ENCODE results near the gene OR1K1. TPM values are rescaled to one million over a fixed set of nuclear protein-coding genes. Genes with fewer than 3 reads are reported as not detected.
A peak's percentile ranks its signal among the peaks of the same experiment; 100 is the strongest.
"Not testable (repeated sequence)": the region's sequence is repeated elsewhere in the genome, so short reads cannot be mapped to it uniquely, and the experiment has no call there.

The OR1K1 gene
- total RNA-seq, 1 donor from 2014 or later = not detected

DNA sequence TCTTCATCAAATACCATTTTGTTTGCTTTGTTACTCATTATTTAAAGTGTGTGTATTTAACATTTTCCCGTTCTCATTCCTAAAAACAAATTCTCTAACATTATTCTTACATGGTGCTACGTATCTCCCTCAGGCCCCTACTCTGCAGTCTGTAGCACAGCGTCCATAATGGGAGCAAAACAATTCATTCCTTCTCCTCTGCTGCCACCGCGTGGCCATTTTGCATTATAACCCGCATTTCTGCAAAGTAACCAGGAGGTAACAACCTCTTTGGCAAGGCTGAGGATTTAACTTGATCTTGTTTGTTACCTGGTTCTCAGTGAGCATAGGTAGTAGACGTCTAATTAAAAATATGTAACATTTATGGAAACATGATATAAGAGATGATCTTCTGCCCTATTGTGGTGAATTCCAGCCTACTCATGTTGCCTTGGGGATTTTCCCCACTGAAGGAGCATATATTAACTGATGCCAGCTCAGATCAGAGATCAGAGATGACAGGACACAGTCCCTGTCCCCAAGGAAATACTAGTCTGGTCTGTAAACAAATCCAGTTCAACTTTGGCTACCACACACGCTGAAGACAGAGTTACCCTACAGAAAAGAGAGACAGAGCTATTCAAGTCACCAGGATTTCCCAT is 10.5 kb downstream of the OR1K1 start:
- DNase-seq (ENCODE audit: low spot score) = peak; percentile 45

DNA sequence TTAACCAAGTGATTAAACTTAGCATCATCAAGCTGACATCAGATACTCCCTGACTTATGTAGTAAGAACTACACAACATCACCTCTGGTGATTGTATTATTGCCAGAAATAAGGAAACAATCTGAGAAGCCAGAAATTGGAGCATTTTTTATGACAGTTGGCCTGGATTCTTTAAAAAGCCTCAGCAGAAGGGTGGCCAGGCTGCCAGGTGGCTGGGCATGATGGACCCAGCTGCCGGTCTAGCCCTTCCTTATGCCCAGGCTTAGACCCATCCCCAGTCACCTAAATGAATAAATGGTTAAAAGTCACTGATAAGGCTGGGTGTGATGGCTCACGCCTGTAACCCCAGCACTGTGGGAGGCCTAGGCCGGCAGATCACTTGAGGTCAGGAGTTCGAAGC is 12.8 kb downstream of the OR1K1 start:
- peak; percentile 8 for DNase-seq (ENCODE audit: low spot score)

DNA sequence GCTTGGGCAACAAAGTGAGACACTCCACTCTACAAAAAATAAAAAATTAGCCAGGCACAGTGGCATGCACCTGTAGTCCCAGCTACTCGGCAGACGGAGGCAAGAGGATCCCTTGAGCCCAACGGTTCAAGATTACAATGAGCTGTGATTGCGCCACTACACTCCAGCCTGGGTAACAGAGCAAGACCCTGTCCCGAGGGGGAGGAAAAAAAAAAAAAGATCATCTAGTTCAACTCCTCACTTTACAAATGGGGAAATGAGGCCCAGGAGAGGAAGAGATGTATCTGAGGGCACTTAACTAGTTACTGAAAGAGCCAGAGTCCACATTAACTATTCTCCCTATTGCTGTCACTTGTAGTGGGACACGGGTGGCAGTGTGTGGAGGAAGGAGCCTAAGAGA is 14.6 kb downstream of the OR1K1 start:
- no peak for DNase-seq (ENCODE audit: low spot score)

DNA sequence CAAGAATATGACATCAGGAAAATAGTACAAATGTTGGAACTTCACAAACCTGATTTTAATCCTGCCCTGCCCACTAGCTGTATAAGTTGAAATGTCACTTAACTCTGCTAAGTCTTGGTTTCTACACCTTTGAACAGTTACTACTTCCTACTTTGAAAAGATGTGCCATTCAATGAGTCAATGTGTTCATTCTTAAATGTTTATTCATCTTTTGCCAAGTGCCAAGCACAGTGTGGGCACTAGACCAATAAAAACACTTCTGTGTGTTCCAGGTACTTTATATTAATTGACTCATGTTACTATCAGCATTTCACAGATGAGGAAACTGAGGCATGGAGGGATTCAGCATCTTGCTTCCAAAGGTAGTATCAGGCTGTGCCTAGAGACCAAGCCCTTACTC is 15.6 kb downstream of the OR1K1 start:
- no peak for DNase-seq (ENCODE audit: low spot score)

DNA sequence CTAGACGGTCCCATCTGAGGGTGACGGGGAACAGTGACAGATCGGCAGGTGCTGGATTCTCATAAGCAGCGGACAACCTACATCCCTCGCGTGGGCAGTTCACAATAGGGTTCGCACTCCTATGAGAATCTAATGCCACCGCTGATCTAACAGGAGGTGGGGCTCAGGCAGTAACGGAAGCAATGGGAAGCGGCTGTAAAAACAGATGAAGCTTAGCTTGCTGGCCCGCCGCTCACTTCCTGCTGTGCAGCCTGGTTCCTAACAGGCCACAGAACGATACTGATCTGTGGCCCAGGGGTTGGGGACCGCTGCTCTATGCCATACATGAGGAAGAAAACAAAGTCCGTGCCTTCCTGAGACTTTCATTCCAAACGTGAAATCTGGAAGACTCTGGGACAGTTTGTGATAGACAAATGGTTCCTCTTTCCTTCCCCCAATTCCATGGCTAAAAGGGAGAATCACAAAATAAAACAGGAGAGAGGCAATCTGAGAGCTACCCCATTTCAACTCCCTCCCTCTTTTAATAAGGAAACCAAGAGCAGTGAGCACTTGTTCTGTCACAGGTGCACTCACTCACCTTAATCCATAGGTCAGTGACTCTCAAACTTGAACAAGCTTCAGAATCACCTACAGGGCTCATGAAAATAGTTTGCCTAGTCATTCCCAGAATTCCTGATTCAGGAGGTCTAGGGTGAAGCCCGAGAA is 16.4 kb downstream of the OR1K1 start:
- DNase-seq (ENCODE audit: low spot score) = peak; percentile 71

DNA sequence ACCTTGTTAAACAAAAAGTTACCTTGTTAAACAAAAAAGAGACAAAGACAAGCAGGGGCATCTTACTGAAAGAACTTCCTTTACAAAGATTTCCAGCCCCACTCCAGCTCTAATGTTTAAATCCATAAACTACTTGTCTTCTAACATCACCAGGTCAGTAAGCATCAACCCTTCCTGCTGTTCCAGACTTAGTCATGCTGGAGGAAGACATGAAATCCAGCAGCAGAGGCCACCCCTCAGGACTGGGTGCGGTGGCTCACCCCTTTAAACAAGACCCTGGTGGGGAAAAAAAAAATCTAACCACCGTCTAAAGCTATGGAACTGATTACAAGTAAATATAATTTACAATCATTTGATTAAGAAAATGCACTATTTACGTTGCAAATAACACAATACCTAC is 19.4 kb downstream of the OR1K1 start:
- no peak for DNase-seq (ENCODE audit: low spot score)

DNA sequence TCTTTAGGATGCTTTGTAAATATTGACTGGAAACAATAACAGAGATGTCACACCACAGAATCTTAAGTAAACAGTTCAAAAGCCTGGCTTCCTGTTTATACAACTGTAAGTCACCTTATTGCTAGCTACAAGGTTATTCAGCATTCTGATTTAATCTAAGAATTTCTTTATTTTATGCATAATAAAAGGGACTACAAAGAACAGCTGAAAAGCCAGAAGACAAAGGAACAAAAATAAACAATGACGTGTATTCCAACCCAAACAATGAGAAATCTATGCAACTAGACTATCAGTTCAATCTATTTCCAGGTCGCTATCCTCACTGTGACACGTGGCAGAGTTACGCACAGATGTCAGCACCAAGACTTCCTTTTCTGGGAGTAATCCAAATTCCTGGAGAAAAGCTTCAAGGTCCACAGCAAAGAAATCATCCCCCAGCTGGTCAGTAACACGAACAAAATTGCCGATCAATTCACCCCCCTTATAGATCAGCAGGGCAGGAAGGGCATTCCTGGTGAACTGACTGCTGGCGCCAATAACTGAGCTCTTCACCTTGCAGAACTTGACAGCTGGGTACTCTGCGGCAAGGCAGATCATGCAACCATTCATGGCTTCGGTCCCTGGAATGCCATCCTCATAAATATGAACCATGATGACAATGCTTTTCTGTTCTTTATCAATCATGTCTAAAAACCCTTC is 20.0 kb downstream of the OR1K1 start:
- no peak for DNase-seq (ENCODE audit: low spot score)

DNA sequence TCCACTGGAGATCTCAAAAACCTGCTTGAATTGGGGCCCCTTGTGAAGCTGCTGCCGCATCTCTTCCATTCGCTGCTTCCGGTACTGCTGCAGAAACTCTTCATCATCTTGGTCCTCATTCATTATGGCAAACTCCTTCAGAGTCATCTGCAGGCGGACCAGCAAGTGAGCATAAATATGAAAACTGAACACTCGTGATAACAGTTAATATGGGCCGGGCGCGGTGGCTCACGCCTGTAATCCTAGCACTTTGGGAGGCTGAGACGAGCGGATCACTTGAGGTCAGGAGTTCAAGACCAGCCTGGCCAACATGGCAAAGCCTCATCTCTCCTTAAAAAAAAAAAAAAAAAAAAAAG is 20.5 kb downstream of the OR1K1 start:
- DNase-seq (ENCODE audit: low spot score) = no peak

DNA sequence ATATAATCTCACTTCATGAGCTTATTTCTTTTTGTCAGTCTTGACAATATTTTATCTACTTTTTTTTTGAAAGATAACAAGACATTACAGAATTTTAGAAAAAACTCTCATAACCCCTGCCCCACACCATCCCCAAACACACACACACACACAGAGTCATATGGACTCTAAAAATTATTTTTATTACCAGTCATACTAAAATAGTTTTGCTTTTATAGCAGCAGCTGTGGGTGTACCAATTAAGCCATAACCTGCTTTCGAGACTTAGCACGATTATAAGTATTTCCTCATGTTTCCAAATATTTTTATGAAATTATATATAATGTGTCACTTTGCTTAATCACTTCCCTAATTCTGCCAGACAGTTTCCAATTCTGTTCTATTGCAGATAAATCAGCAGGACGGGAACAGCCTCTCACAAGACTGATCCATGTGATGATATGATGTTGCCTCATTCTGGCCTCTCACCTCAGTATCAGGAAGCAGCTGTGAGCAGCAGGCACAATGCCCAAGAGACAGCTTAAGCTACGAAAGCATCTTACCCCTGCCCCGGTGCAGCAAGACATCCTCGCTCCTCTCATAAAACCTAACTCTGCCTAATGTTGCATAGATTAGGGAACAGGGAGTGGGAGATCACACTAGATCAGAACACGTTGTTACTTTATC is 21.5 kb downstream of the OR1K1 start:
- DNase-seq (ENCODE audit: low spot score) = no peak

DNA sequence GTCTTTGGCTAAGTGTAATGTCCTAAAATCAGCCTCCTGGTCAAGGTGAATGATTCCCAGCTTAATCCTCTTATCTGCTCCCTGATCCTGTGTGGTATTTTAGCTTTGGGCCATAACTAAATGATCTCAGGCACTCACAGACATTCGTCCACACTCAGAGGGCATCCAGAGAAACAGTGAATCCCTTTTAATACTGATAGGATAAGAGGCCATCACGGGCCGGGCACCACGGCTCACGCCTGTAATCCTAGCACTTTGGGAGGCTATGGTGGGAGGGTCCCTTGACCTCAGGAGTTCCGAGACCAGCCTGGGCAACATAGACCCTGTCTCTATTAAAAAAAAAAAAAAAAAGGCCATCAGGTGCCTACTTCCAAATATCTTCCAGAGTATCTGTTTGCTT is 22.1 kb downstream of the OR1K1 start:
- no peak for DNase-seq (ENCODE audit: low spot score)

DNA sequence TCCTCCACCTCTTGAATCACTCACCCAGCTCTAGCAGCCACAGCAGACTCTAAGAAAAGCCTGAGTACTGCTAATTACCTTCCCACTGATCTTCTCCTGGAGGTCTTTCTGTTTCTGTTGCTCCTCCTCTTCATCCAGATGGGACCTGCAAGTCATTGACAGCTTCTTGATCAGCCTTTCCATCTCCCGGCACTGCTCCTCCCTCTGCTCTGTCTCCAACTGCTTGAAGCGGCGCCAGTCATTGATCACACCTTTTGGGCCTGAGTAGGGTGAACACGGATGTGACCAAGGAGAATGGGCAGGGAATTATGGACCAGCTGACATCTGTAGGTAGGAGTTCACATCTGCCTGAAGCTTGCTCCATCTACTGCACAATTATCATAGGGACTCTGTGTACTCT is 23.0 kb downstream of the OR1K1 start:
- DNase-seq (ENCODE audit: low spot score) = no peak

DNA sequence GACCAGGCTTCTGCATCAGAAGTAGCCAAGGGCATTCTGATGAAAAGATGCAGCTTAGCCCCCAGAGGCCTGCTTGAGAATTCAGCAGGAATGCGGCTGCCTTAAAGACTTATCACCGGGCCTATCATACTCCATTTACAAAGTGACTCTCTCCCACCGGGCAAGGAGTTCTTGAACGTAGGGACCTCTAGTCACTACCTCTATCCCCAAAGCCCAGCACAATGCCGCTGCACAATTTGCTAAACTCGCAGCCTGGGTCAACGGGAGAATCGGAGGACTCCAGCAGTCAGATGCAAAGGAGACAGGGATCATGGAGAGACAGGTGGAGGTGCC is 27.8 kb downstream of the OR1K1 start:
- no peak for DNase-seq (ENCODE audit: low spot score)

DNA sequence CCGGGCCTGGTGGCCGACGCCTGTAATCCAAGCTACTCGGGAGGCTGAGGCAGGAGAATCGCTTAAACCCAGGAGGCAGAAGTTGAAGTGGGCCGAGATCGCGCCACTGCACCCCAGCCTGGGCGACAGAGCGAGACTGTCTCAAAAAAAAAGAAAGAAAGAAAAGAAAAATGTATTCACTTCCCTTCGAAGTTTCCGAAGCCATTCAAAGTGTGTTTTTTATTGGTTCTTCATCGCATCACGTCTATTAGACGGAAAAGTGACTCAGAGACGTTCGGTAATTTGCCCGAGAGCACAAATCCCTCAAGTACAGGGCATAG is 29.0 kb downstream of the OR1K1 start:
- not testable (repeated sequence) for DNase-seq (ENCODE audit: low spot score)

DNA sequence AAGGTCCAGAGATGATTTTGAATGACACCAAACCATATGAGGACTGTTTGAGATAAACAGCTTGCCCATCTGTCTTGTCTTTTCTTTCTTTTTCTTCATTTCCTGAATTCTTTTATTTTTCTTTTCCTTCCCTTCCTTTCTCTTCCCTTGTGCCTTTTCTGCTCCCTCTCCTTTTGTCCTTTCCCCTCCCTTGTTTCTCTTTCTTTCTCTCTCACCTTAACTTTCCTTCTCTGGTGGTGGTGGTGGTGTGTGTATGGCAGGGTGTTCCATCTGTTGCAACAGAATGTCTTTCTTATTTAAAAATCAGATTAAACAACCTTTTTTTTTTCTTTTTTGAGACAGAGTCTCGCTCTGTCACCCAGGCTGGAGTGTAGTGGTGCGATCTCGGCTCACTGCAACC is 32.3 kb downstream of the OR1K1 start:
- no peak for DNase-seq (ENCODE audit: low spot score)

DNA sequence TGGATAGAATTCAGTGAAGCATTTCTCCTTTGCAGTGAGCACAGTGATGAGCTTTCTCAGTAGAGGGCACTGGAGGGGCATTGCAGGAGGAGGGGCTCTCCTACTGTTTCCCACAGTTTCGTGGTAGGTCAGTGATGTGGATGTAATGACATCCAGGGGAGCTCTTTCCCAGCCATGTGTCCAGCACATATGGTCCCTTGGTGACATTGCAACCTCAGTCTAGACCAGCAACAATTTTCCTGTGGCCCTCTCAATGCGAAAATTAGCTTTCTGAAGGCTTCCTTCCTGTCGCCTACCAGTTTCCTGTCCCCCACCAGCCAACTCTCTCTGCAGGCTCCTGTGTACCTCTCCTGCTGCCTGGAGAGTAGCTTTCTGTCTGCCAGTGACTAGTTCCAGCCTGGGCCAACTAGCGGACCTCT is 35.4 kb downstream of the OR1K1 start:
- no peak for DNase-seq (ENCODE audit: low spot score)

DNA sequence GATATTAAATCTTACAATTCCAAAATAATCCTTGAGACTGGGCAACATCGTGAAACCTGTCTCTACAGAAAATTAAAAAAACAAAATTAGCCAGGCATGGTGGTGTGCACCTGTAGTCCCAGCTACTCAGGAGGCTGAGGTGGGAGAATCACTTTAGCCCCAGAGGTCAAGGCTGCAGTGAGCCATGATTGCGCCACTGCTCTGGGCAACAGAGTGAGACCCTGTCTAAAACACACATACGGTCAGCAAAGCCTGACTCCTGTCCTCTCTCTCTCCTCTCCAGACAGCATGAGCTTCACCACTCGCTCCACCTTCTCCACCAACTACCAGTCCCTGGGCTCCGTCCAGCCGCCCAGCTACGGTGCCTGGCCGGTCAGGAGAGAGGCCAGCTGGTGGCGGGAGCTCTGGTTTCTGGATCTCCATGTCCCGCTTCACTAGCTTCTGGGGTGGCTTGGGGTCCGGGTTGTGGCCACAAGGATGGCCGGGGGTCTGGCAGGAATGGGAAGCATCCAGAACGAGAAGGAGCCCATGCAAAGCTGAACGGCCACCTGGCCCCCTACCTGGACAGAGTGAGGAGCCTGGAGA is 37.4 kb downstream of the OR1K1 start:
- DNase-seq (ENCODE audit: low spot score) = no peak

DNA sequence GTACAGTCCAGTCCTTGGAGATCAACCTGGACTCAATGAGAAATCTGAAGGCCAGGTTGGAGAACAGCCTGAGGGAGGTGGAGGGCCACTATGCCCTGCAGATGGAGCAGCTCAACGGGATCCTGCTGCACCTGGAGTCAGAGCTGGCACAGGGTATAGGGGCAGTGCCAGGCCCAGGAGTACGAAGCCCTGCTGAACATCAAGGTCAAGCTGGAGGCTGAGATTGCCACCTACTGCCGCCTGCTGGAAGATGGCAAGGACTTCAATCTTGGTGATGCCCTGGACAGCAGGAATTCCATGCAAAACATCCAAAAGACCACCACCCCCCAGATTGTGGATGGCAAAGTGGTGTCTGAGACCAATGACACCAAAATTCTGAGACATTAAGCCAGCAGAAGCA is 38.5 kb downstream of the OR1K1 start:
- DNase-seq (ENCODE audit: low spot score) = not testable (repeated sequence)

DNA sequence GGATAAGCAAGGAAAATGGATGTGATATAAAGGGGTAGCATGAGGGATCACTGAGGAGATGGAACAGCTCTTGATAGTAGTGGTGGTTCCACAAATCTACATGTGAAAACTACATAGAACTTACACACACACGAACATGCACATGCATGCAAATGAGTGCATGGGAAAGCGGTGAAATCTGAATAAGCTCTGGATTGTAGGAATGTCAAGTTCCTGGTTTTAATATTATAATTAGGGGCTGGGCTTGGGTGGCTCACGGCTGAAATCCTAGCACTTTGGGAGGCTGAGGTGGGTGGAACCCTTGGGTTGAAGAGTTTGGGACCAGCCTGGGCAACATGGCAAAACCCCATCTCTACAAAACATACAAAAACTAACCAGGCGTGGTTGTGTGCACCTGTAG is 41.6 kb downstream of the OR1K1 start:
- no peak for DNase-seq (ENCODE audit: low spot score)

DNA sequence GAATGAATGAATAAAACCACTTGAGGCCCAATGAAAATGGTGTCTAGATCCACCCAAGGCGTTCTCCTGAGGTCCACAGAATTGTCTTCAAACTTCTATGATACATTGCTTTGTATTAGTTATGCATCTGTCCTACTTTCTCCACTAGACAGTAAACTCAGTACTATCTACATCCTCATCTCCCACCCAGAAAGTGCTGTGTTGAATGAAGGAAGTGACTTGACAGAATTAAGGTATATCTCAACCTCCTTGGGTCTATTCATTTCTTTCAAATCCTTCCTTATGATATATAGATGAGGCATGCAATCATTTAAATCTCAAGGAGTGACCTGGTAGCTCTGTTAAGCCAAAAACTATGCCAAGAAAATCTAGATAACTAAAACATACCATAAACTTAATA is 44.2 kb downstream of the OR1K1 start:
- no peak for DNase-seq (ENCODE audit: low spot score)

DNA sequence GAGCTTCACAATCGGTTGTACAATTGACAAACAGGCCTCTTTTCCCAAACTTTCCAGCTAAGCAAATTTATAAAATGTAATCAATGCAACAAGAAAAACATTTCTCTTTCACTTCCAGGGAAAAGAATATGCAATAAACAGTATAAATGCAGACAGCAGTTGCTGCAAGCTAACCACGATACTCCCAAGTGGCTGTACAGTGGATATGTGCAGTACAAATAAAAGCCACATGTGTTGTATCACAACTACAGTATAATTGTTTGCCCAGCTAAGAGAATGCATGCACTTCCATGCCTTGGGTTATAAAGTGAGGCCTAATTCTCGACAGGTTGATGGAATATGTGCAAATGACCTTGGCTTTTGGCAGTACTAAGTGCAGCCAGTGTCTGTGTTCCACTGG is 45.2 kb downstream of the OR1K1 start:
- DNase-seq (ENCODE audit: low spot score) = no peak

DNA sequence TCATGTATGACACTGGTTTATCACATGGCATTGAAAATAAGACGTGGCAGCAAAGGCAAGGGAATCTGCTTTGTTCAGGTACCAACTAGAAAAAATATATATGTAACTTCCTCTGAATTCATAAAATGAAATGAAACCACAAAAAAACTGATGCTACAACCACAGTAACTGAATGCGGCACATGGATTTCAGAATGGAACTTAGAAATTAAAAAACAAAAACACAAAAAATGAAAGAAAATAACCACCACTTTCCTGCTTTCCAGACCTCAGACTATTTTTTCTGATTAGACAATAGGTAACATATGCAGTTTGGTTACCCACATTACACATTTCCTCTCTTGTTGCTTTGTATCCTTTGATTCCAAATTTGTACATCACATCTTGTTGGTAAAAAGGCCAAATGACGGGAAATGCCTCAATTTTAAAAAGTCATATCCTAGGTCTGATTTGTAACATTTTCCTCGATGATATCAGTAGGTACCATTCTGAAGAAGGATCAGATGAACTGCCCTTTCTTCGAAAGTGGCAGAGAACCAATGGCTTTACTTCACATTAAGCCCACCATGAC is 46.5 kb downstream of the OR1K1 start:
- no peak for DNase-seq (ENCODE audit: low spot score)
